ENCODE results near the gene TBC1D24.

DNA sequence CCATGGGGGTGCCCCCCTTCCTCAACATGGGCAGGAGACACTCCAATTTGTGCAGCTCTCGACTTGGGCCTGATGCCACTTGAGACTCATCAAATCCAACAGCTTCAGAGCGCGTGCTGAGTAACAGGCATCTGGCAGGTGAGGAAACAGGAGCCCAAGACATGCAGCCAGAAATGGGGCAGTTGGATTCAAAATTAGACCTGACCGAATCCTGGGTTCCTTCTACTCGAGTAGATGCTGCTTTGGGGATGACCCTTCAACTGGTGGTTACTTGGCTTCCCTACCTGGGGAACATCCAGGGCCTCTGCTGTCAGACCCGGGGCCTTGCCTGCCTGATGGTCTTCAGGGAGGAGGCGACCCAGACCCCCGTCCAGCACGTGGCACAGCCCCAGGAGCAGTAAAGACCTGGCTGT is 4.3 kb upstream of the TBC1D24 start:
- TF ChIP-seq CTCF (conservative IDR thresholded peaks at IDR 0.05) (no peak), ZFX (IDR thresholded peaks at IDR 0.05) (no peak)

Measured in C4-2B (cell line).